ENCODE data around the gene DERL2. TPM values are rescaled to one million over a fixed set of nuclear protein-coding genes. Genes with fewer than 3 reads are reported as not detected.
"Not testable (repeated sequence)": the region's sequence is repeated elsewhere in the genome, so short reads cannot be mapped to it uniquely, and the experiment has no call there.

Gene DERL2
- total RNA-seq, 4 donors from 2014 or later = 22.0 to 30.6 (median 23.4) TPM

DNA sequence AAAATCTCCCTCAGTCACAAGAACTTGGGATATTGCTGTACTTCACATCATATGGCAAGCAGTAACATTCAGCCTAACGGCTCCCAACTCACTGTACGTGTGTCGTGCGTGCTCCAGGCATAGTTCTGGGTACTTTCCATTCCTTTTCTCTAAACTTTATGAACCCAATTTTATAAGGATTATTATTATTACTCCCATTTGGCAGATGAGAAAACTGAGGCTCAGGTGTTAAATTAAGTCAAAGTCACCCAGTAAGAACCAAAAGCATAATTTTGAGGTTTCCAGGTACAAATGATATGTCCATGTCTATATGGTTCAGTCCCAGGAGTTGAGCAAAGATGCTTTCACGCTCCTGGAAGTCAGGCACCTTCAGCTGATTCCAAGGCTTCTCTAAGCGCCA, 42.2 kb downstream of the DERL2 start:
- 96 to 97% methylated on average over 6 of the region's 6 CpGs for WGBS, 2 donors
- H3K27me3 ChIP-seq = no peaks in the 10 kb centered on the region

DNA sequence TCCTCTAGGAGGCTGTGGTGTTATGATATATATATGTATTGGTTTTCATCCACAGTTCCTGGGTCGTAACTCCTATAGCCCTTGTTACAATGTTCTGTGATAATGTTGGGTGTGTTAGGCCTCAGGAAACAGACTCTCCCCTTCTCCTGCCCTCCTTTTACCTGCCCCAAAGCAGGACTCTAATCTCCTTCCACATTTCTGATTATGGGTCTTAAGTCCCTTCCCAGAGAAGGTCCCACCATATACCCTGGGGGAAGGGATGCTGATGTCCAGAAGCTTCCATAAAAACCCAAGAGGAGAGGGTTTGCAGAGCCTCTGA, 46.6 kb downstream of the DERL2 start:
- H3K9me3 ChIP-seq = no peaks in the 10 kb centered on the region
- TF ChIP-seq, protein P1, sequence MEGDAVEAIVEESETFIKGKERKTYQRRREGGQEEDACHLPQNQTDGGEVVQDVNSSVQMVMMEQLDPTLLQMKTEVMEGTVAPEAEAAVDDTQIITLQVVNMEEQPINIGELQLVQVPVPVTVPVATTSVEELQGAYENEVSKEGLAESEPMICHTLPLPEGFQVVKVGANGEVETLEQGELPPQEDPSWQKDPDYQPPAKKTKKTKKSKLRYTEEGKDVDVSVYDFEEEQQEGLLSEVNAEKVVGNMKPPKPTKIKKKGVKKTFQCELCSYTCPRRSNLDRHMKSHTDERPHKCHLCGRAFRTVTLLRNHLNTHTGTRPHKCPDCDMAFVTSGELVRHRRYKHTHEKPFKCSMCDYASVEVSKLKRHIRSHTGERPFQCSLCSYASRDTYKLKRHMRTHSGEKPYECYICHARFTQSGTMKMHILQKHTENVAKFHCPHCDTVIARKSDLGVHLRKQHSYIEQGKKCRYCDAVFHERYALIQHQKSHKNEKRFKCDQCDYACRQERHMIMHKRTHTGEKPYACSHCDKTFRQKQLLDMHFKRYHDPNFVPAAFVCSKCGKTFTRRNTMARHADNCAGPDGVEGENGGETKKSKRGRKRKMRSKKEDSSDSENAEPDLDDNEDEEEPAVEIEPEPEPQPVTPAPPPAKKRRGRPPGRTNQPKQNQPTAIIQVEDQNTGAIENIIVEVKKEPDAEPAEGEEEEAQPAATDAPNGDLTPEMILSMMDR (IDR thresholded peaks at IDR 0.05) = no peak
- no peak for TF ChIP-seq EP300 (IDR thresholded peaks at IDR 0.05)
- 18 to 20% methylated on average over 1 of the region's 1 CpG for WGBS, 2 donors
- H3K4me1 ChIP-seq = peaks cover 0 to 32% (median 16%) of the 10 kb centered on the region in 4 donors
- DNase-seq (ENCODE audit: low spot score in 2 of 2) = no peak
- H3K4me3 ChIP-seq = peak overlapping the region; percentile 76 to 92 (median 82)
- peaks cover 0 to 60% (median 4%) of the 10 kb centered on the region in 3 donors for H3K36me3 ChIP-seq
- peak overlapping the region; percentile 63 to 89 (median 80) for H3K27ac ChIP-seq
- H3K27me3 ChIP-seq = no peaks in the 10 kb centered on the region

More for the DNA sequence above, 42.2 kb downstream of the DERL2 start:
- Histone ChIP-seq H3K4me1 (peaks cover 0 to 17% (median 2%) of the 10 kb centered on the region in 4 donors), H3K9me3 (no peaks in the 10 kb centered on the region), H3K36me3 (peaks cover 0 to 70% (median 8%) of the 10 kb centered on the region in 3 donors), H3K4me3 (no peak overlapping the region), H3K27ac (peak overlapping the region in 1 of 4 donors; percentile 88)
- TF ChIP-seq, protein P1 (IDR thresholded peaks at IDR 0.05) = no peak
- TF ChIP-seq POLR2A (IDR thresholded peaks at IDR 0.05) (no peak), EP300 (IDR thresholded peaks at IDR 0.05) (no peak)
- no peak for DNase-seq (ENCODE audit: low spot score in 2 of 2)

DNA sequence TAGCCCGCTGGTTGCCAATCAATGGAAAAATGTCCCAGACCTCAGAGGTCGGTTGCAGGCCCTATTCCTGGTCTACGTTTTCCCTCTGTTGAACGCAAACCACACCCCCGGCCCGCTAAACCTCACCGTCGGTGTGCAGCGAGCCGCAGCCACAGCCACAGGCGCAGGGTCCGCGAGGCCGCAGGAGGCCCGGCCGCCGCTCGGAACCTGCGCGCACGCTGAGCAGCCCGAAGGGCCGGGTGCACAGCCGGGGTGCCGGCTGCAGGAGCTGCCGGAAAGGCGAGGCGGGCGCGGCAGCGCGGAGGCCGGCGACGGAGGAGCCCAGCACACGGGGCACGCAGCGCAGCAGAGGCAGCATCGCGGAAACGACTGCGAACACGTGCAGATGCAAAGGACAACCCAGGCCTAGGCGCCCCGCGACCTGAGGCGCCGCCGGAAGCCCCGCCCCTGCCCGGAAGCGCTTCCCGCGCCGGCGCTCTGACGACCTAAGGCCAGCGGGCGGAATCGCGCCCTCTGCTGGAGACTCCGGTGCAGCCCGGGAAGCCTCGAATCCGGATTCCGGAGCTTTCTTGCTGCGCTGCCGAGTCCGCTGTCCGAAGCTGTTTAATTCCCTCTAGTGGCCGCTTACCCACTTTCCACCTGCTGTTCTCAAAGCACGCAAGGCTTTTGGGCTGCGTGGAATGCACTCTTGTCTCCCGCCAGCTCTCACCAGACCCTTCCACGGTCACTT, 47.1 kb downstream of the DERL2 start, which contains the start of gene C1QBP:
Gene C1QBP (minus strand): TSS at position 440 of the 730 bp plus-strand sequence. CDS start 82 bp downstream, at position 358.
- peak; percentile 80 to 87 for DNase-seq (ENCODE audit: low spot score in 2 of 2)
- Histone ChIP-seq H3K4me3 (peak within 1 kb of the TSS; percentile 76 to 92 (median 82)), H3K27me3 (no peaks in the 10 kb centered on the region), H3K4me1 (peaks cover 0 to 32% (median 16%) of the 10 kb centered on the region in 4 donors), H3K27ac (peak within 1 kb of the TSS; percentile 63 to 89 (median 80)), H3K9me3 (no peaks in the 10 kb centered on the region), H3K36me3 (peaks cover 0 to 60% (median 4%) of the 10 kb centered on the region in 3 donors)
- 0% methylated on average over 24 to 74 of the region's 75 CpGs for WGBS, 2 donors
- TF ChIP-seq, protein P1 (IDR thresholded peaks at IDR 0.05) = peak; percentile 98 to 100 (median 99)
- peak in 1 of 2 donors; percentile 64 for TF ChIP-seq POLR2A (IDR thresholded peaks at IDR 0.05)
- peak; percentile 85 to 89 for TF ChIP-seq EP300 (IDR thresholded peaks at IDR 0.05)

DNA sequence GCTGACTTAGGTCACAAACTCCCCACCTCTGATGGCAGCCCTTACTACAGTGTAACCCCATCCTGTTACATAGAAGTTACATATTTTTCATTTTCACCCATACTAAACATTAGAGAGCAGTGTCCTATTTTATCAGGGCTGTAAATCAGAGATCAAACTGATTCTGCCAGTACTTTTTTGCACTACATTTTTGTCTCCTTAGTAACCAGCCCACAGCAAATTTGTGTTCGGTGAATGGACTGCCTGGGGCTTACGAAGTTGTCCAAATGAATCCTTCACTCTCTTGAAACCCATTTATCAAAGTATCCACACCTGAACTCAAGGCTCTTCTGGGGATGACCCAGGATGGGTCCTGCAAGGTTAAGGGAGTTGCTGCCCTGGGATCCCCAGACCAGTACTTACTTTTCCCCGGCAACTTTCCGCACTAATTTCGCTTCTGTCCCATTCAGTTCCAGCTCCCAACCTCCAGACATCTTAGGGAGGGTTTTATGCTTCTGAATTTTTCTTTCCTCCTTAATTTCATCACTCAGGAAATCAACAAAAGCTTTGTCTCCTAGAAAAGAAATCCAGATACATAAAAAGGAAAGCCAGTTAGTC, 48.2 kb downstream of the DERL2 start:
- no peaks in the 10 kb centered on the region for H3K9me3 ChIP-seq
- TF ChIP-seq EP300 (IDR thresholded peaks at IDR 0.05) = no peak
- TF ChIP-seq POLR2A (IDR thresholded peaks at IDR 0.05) = no peak
- TF ChIP-seq, protein P1 (IDR thresholded peaks at IDR 0.05) = no peak
- 53 to 58% methylated on average over 5 of the region's 5 CpGs for WGBS, 2 donors
- H3K4me3 ChIP-seq = peak overlapping the region; percentile 76 to 92 (median 82)
- no peak for DNase-seq (ENCODE audit: low spot score in 2 of 2)
- H3K27ac ChIP-seq = peak overlapping the region in 2 of 4 donors; percentile 79 to 82
- peaks cover 0 to 60% (median 12%) of the 10 kb centered on the region in 3 donors for H3K36me3 ChIP-seq
- peaks cover 0 to 32% (median 16%) of the 10 kb centered on the region in 4 donors for H3K4me1 ChIP-seq
- no peaks in the 10 kb centered on the region for H3K27me3 ChIP-seq

DNA sequence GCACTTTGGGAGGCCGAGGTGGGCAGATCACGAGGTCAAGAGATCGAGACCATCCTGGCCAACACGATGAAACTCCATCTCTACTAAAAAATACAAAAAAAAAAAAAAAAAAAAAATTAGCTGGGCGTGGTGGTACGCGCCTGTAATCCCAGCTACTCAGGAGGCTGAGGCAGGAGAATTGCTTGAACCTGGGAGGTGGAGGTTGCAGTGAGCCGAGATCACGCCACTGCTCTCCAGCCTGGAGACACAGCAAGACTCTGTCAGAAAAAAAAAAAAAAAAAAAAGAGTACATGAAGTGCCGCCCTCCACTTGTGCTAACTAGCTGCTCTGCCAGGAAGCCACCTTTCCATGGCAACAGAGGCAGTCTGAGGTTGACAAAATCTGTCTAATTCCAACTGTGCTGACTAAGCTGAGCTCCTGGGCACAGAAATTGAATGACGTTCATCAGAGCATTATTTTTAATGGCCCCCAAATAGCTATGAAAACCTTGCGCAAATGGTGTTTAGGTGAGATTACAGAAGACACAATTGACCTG, 50.1 kb downstream of the DERL2 start:
- Histone ChIP-seq H3K36me3 (peaks cover 0 to 69% (median 15%) of the 10 kb centered on the region in 3 donors), H3K4me1 (peaks cover 0 to 32% (median 16%) of the 10 kb centered on the region in 4 donors)
- H3K27me3 ChIP-seq; H3K9me3 ChIP-seq; H3K4me3 ChIP-seq; DNase-seq (ENCODE audit: low spot score in 2 of 2); H3K27ac ChIP-seq: not testable (repeated sequence)
- WGBS, 2 donors = 90 to 91% methylated on average over 12 of the region's 12 CpGs
